Mucosa of descending colon (tissue), 3 donors: ENCODE results near the gene AP5M1. TPM values are rescaled to one million over a fixed set of nuclear protein-coding genes. Genes with fewer than 3 reads are reported as not detected.
A peak's percentile ranks its signal among the peaks of the same experiment; 100 is the strongest.
"Not testable (repeated sequence)": the region's sequence is repeated elsewhere in the genome, so short reads cannot be mapped to it uniquely, and the experiment has no call there.

ENCODE experiments used
- ATAC-seq: fragments of 200-7000 bp; cut with Tn5 transposase; one replicate; pipeline ENCODE4 v1.9.1; 2020; ENCODE audit warnings: mild to moderate bottlenecking, moderate library complexity
- DNase-seq, 3 donors: peaks; one replicate each; pipeline ENCODE4 v3.0.0-alpha.2; 2020
- H3K36me3 ChIP-seq: fragments of 200-600 bp; one replicate; pipeline ENCODE4 v1.8.0; 2021; ENCODE audit warnings: low read depth, mild to moderate bottlenecking
- H3K4me1 ChIP-seq: fragments of 200-600 bp; one replicate; pipeline ENCODE4 v1.8.0; 2021; ENCODE audit warnings: low read depth, mild to moderate bottlenecking
- H3K4me3 ChIP-seq: fragments of 200-600 bp; one replicate; pipeline ENCODE4 v1.8.0; 2021; ENCODE audit warnings: mild to moderate bottlenecking
- H3K9me3 ChIP-seq: fragments of 200-600 bp; one replicate; pipeline ENCODE4 v1.8.0; 2021; ENCODE audit warnings: mild to moderate bottlenecking
- CTCF ChIP-seq: fragments of 200-600 bp; IDR thresholded peaks from one replicate; pipeline ENCODE4 v1.8.0; 2022; ENCODE audit warnings: antibody characterized with exemption, mild to moderate bottlenecking
- intact Hi-C, 2 donors: fragments of 100-400 bp; cut with DNase I in 1 of 2; cut with micrococcal nuclease in 1 of 2; formaldehyde crosslinking; loops; one replicate each; pipeline versions ENCODE4 v1.11.0 to v1.11.1; 2022; cut with DNase I, micrococcal nuclease
- long read RNA-seq, 2 donors: library from polyadenylated mRNA; unstranded; transcript quantifications; one replicate each; pipeline ENCODE4 v2.0.0, GENCODE V29; 2019 to 2021
- total RNA-seq, 3 donors: library from RNA; stranded (reverse); fragmentation: NEBNext Ultra II Directional in 2 of 3; extraction: Animal tissue kit (Norgen Biotek cat#: 25700) in 2 of 3; gene quantifications; one replicate each; pipeline versions ENCODE4 v1.2.1 to v1.2.4, GENCODE V29; 2021 to 2023
- donor health status: DM: no; HTN: no; CAD: no; lungs with moderate emphysema.
- donor health status: DM: no; HTN: no; CAD: no.
- donor health status: DM: no; HTN: yes; CAD: no.

AP5M1 gene
- total RNA-seq: 100 to 1,000 TPM in 1 of 3 donors, 10 to 100 TPM in 2; 64.3 to 100 (median 81.6) TPM
- long read RNA-seq, donor 1, full-length matches to known transcripts: 25 of 27 reads
- long read RNA-seq, donor 1, partial matches to known transcripts: 0 of 27 reads
- long read RNA-seq, donor 1, other reads (novel, unspliced or antisense): 2 of 27 reads
- long read RNA-seq, donor 2, full-length matches to known transcripts: 26 of 34 reads
- long read RNA-seq, donor 2, partial matches to known transcripts: 4 of 34 reads
- long read RNA-seq, donor 2, other reads (novel, unspliced or antisense): 4 of 34 reads

GRCh38 chr14:57268161-57269069, at the start of gene AP5M1, which contains the start of gene EXOC5:
AP5M1 (plus strand) TSS chr14:57268971; CDS start chr14:57269315, 344 bp downstream.
EXOC5 (minus strand) TSS chr14:57268905; CDS start chr14:57268648, 257 bp downstream.
- intact Hi-C loops: no loop called here
- no peaks in the 10 kb centered on the region for H3K9me3 ChIP-seq
- DNase-seq: peak; percentile 95 to 97 (median 95)
- TF ChIP-seq CTCF: no peak
- no peaks in the 10 kb centered on the region for H3K36me3 ChIP-seq
- H3K4me1 ChIP-seq: peaks cover 32% of the 10 kb centered on the region
- H3K4me3 ChIP-seq: peak within 1 kb of the TSS; percentile 80
- ATAC-seq: peak; percentile 95

- H3K4me1 ChIP-seq: no peaks in the 10 kb centered on the region
- H3K9me3 ChIP-seq: no peaks in the 10 kb centered on the region
- intact Hi-C loops: no loop called here
- ATAC-seq: no peak
- no peak for DNase-seq
- H3K4me3 ChIP-seq: no peak overlapping the region
- no peak for TF ChIP-seq CTCF
- no peaks in the 10 kb centered on the region for H3K36me3 ChIP-seq
These were observed 46.8 kb upstream of the AP5M1 start for GRCh38 chr14:57221931-57222330.

- H3K4me3 ChIP-seq: no peak overlapping the region
- intact Hi-C loops: no loop called here
- no peaks in the 10 kb centered on the region for H3K36me3 ChIP-seq
- no peaks in the 10 kb centered on the region for H3K9me3 ChIP-seq
- no peak for TF ChIP-seq CTCF
- ATAC-seq (no peak), DNase-seq (no peak)
- H3K4me1 ChIP-seq: no peaks in the 10 kb centered on the region
These were observed 41.7 kb upstream of the AP5M1 start for GRCh38 chr14:57227083-57227482.

GRCh38 chr14:57228320-57228719, 40.5 kb upstream of the AP5M1 start:
- ATAC-seq, H3K36me3 ChIP-seq, intact Hi-C loops: not testable (repeated sequence)

GRCh38 chr14:57232006-57232405, 36.8 kb upstream of the AP5M1 start:
- DNase-seq (no peak), ATAC-seq (no peak)
- no peaks in the 10 kb centered on the region for H3K9me3 ChIP-seq
- intact Hi-C loops: no loop called here
- no peak overlapping the region for H3K4me3 ChIP-seq
- H3K4me1 ChIP-seq: no peaks in the 10 kb centered on the region
- no peaks in the 10 kb centered on the region for H3K36me3 ChIP-seq
- no peak for TF ChIP-seq CTCF

More at GRCh38 chr14:57228320-57228719, 40.5 kb upstream of the AP5M1 start:
- not testable (repeated sequence) for H3K9me3 ChIP-seq, DNase-seq, H3K4me1 ChIP-seq, H3K4me3 ChIP-seq

- not testable (repeated sequence) for H3K36me3 ChIP-seq, ATAC-seq
These were observed 28.7 kb upstream of the AP5M1 start for GRCh38 chr14:57240115-57240514.

More at GRCh38 chr14:57240115-57240514, 28.7 kb upstream of the AP5M1 start:
- H3K9me3 ChIP-seq, H3K4me3 ChIP-seq, H3K4me1 ChIP-seq, DNase-seq, intact Hi-C loops: not testable (repeated sequence)
